Smooth muscle cell (in vitro differentiated cells): ENCODE data around the gene OPCML. TPM values are rescaled to one million over a fixed set of nuclear protein-coding genes. Genes with fewer than 3 reads are reported as not detected.

ENCODE experiments used
- DNase-seq: peaks from one replicate; lab custom pipeline; 2025; ENCODE audit not compliant: unreplicated experiment; lab: John Stamatoyannopoulos, UW
- H2AFZ ChIP-seq: fragments of 200-600 bp; sonication (generic); 2 replicates; pipeline ENCODE4 v1.6.0; 2016; ENCODE audit warnings: antibody characterized with exemption, low read depth, mild to moderate bottlenecking
- H3F3A ChIP-seq: fragments of 200-600 bp; sonication (generic); 2 replicates; pipeline ENCODE4 v1.6.0; 2017; ENCODE audit warnings: antibody characterized with exemption, low read depth
- H3K27ac ChIP-seq: fragments of 200-600 bp; sonication (generic); 2 replicates; pipeline ENCODE4 v1.5.1; 2016; ENCODE audit warnings: low read depth, mild to moderate bottlenecking
- H3K27me3 ChIP-seq: fragments of 200-600 bp; sonication (generic); 2 replicates; pipeline ENCODE4 v1.6.1; 2016; ENCODE audit warnings: low read depth, mild to moderate bottlenecking
- H3K36me3 ChIP-seq: fragments of 200-600 bp; sonication (generic); 2 replicates; pipeline ENCODE4 v1.5.1; 2016; ENCODE audit warnings: low read depth
- H3K4me1 ChIP-seq: fragments of 200-600 bp; sonication (generic); 2 replicates; pipeline ENCODE4 v1.5.1; 2016; ENCODE audit warnings: low read depth
- H3K4me2 ChIP-seq: fragments of 200-600 bp; sonication (generic); 2 replicates; pipeline ENCODE4 v1.6.0; 2016; ENCODE audit warnings: mild to moderate bottlenecking
- H3K4me3 ChIP-seq: fragments of 200-600 bp; sonication (generic); 2 replicates; pipeline ENCODE4 v1.5.1; 2016; ENCODE audit warnings: mild to moderate bottlenecking
- H3K79me2 ChIP-seq: fragments of 200-600 bp; sonication (generic); 2 replicates; pipeline ENCODE4 v1.6.0; 2016; ENCODE audit warnings: low read depth, mild to moderate bottlenecking
- H3K9ac ChIP-seq: fragments of 200-600 bp; sonication (generic); 2 replicates; pipeline ENCODE4 v1.6.0; 2016; ENCODE audit warnings: low read depth
- H3K9me3 ChIP-seq: fragments of 200-600 bp; sonication (generic); replicated peaks from 2 replicates; pipeline ENCODE4 v1.5.1; 2016; ENCODE audit warnings: low read depth
- H4K20me1 ChIP-seq: fragments of 200-600 bp; sonication (generic); 2 replicates; pipeline ENCODE4 v1.6.0; 2016; ENCODE audit warnings: low read depth
- whole genome bisulfite sequencing: methylation state at CpG from one replicate; pipeline ENCODE4 v1.1.7; 2016; ENCODE audit warnings: low lambda C conversion rate; 5-methylcytosine and 5-hydroxymethylcytosine counted together
- polyA plus RNA-seq: library from polyadenylated mRNA; unstranded; fragments of >200 nt; fragmentation: Nextera tagmentation; extraction: Ambion mirVana; gene quantifications from 2 replicates; pipeline ENCODE4 v1.2.1, GENCODE V29; 2016
- total RNA-seq: library from RNA; depleted of rRNA; stranded (reverse); fragments of >200 nt; gene quantifications from 2 replicates; pipeline ENCODE4 v1.2.3, GENCODE V29; 2014
- TF ChIP-seq, protein P1 (sequence below): fragments of 200-600 bp; sonication (generic); IDR thresholded peaks from 2 replicates; pipeline ENCODE4 v1.5.1; 2017; ENCODE audit warnings: borderline replicate concordance, mild to moderate bottlenecking, antibody characterized with exemption; ENCODE audit not compliant: insufficient read depth, poor library complexity, severe bottlenecking

OPCML gene
- total and polyA plus RNA-seq, 2 experiments from 2014 or later: 0.42 to 0.58 TPM

DNA sequence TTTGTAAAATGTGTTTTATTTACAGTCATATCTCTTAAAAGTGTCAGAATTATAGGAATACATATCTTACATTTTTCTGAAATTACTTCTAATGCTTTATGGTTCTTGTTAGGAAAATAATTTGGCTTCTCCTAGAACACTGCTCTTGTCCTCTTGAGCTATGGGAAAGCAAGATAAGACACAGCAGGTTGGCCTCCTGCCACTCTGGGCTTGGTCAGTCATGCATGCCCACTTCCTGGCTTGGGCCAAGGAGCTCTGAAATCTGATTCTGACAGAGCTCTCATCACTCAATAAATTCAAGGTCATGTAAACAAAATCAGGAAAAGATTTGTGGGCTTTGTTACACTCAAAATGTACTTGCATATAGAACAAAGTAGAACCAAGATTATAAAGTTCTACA is 1036.0 kb downstream of the OPCML start:
- Histone ChIP-seq H3K79me2 (no peaks in the 10 kb centered on the region), H4K20me1 (no peaks in the 10 kb centered on the region), H3K9ac (no peak overlapping the region), H3F3A (no peaks in the 10 kb centered on the region), H3K36me3 (no peaks in the 10 kb centered on the region), H3K27ac (no peak overlapping the region), H3K27me3 (no peaks in the 10 kb centered on the region), H3K4me2 (no peak overlapping the region), H3K9me3 (no peaks in the 10 kb centered on the region), H2AFZ (no peak overlapping the region), H3K4me3 (no peak overlapping the region), H3K4me1 (no peaks in the 10 kb centered on the region)
- DNase-seq: no peak
- TF ChIP-seq, protein P1, sequence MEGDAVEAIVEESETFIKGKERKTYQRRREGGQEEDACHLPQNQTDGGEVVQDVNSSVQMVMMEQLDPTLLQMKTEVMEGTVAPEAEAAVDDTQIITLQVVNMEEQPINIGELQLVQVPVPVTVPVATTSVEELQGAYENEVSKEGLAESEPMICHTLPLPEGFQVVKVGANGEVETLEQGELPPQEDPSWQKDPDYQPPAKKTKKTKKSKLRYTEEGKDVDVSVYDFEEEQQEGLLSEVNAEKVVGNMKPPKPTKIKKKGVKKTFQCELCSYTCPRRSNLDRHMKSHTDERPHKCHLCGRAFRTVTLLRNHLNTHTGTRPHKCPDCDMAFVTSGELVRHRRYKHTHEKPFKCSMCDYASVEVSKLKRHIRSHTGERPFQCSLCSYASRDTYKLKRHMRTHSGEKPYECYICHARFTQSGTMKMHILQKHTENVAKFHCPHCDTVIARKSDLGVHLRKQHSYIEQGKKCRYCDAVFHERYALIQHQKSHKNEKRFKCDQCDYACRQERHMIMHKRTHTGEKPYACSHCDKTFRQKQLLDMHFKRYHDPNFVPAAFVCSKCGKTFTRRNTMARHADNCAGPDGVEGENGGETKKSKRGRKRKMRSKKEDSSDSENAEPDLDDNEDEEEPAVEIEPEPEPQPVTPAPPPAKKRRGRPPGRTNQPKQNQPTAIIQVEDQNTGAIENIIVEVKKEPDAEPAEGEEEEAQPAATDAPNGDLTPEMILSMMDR: no peak

DNA sequence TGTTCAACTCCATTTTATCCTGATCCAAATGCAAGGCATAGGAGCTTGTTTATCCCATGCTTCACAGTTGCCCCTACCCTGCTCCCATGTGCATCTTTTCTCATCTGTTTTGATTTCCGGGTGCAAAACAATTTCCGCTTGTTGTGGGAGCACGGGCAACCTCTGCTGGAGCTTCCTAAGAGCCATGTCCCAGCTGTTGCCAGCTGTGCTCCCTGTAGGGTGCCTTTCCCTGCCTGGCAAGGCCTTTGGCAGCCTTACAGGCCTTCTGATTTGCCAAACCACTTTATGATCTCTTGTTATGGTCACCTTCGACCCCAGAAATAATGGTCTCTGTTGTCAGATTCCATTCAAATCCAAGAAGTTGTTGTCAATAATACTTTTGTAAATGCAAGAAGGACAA is 1038.5 kb downstream of the OPCML start:
- TF ChIP-seq, protein P1: no peak
- H3K79me2 ChIP-seq: no peaks in the 10 kb centered on the region
- H3K4me1 ChIP-seq: no peaks in the 10 kb centered on the region
- no peaks in the 10 kb centered on the region for H3F3A ChIP-seq
- H3K27me3 ChIP-seq: no peaks in the 10 kb centered on the region
- H3K4me2 ChIP-seq: no peak overlapping the region
- no peaks in the 10 kb centered on the region for H3K36me3 ChIP-seq
- 95% methylated on average over 4 of the region's 4 CpGs for WGBS
- no peak overlapping the region for H3K4me3 ChIP-seq
- no peaks in the 10 kb centered on the region for H4K20me1 ChIP-seq
- no peak overlapping the region for H2AFZ ChIP-seq
- no peaks in the 10 kb centered on the region for H3K9me3 ChIP-seq
- no peak for DNase-seq
- no peak overlapping the region for H3K9ac ChIP-seq
- no peak overlapping the region for H3K27ac ChIP-seq

DNA sequence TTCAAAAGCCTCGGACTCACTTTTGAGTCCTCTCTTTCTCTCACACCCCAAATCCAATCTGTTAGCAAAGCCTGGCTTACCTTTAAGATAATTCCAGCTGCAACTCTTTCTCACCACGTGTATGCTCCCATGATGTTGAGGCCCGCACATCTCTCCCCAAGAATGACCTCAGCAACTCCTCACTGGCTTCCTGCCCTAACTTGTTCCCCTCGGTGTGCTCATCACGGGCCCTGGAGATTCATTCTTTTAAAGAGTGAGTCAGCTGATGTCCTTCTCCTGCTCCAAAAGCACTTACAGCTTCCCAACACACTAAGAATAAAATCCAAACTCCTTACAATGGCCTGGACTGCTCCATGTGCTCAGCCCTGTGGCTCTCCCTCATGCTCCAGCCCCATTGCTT is 1041.3 kb downstream of the OPCML start:
- no peak overlapping the region for H3K4me2 ChIP-seq
- no peak overlapping the region for H3K27ac ChIP-seq
- H3K27me3 ChIP-seq: no peaks in the 10 kb centered on the region
- H2AFZ ChIP-seq: no peak overlapping the region
- DNase-seq: no peak
- WGBS: 79% methylated on average over 5 of the region's 5 CpGs
- H3K9ac ChIP-seq: no peak overlapping the region
- H3F3A ChIP-seq: no peaks in the 10 kb centered on the region
- no peaks in the 10 kb centered on the region for H3K4me1 ChIP-seq
- H3K79me2 ChIP-seq: no peaks in the 10 kb centered on the region
- no peaks in the 10 kb centered on the region for H4K20me1 ChIP-seq
- no peak overlapping the region for H3K4me3 ChIP-seq
- TF ChIP-seq, protein P1: no peak
- no peaks in the 10 kb centered on the region for H3K36me3 ChIP-seq
- no peaks in the 10 kb centered on the region for H3K9me3 ChIP-seq

DNA sequence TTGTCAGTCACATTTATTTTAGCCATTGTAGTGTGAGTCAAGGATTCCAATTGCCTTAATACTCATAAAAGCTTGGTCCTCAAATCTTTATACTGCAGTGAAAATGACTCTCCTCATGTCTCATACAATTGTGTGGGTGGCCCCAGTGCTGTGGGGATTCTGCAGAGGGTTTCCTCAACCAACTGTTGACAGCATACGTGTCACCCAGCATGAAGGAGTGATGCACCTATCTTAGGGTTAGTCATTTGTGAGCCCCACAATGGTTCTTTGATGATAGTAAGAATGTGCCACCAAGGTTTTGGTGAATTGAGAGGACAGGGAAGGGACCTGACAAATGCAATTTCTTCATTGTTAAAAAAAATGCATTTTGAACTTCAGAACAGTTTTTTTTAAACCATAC is 1046.2 kb downstream of the OPCML start:
- no peaks in the 10 kb centered on the region for H3F3A ChIP-seq
- TF ChIP-seq, protein P1: no peak
- H4K20me1 ChIP-seq: no peaks in the 10 kb centered on the region
- H3K27me3 ChIP-seq: no peaks in the 10 kb centered on the region
- no peak overlapping the region for H3K27ac ChIP-seq
- no peak for DNase-seq
- no peaks in the 10 kb centered on the region for H3K4me1 ChIP-seq
- H3K4me2 ChIP-seq: no peak overlapping the region
- no peak overlapping the region for H2AFZ ChIP-seq
- H3K4me3 ChIP-seq: no peak overlapping the region
- no peaks in the 10 kb centered on the region for H3K9me3 ChIP-seq
- no peaks in the 10 kb centered on the region for H3K79me2 ChIP-seq
- H3K36me3 ChIP-seq: no peaks in the 10 kb centered on the region
- WGBS: 93% methylated on average over 1 of the region's 1 CpG
- H3K9ac ChIP-seq: no peak overlapping the region
